Heart left ventricle (tissue), 16 donors: ENCODE data around the gene PLEKHB2. TPM values are rescaled to one million over a fixed set of nuclear protein-coding genes. Genes with fewer than 3 reads are reported as not detected.

Experiments used
- ATAC-seq, 4 donors: fragments of 200-7000 bp; cut with Tn5 transposase; one replicate each; pipeline ENCODE4 v1.9.1; 2020 to 2022; ENCODE audit warnings: moderate library complexity in 4 of 4, mild to moderate bottlenecking in 3 of 4, moderate number of reproducible peaks in 1 of 4
- DNase-seq, 5 donors: peaks; one replicate each; pipeline ENCODE4 v3.0.0-alpha.2; 2020
- H3K27ac ChIP-seq, 12 donors: fragments of 200-600 bp; sonication (generic) in 4 of 12; one replicate each; pipeline versions ENCODE4 v1.5.0 to v1.8.0; 2016 to 2022; ENCODE audit warnings: mild to moderate bottlenecking in 2 of 12
- H3K27me3 ChIP-seq, 9 donors: fragments of 200-600 bp; sonication (generic) in 2 of 9; one replicate each; pipeline versions ENCODE4 v1.5.1 to v1.8.0; 2016 to 2022; ENCODE audit warnings: mild to moderate bottlenecking in 3 of 9
- H3K36me3 ChIP-seq, 9 donors: fragments of 200-600 bp; sonication (generic) in 2 of 9; one replicate each; pipeline versions ENCODE4 v1.5.0 to v1.8.0; 2018 to 2022; ENCODE audit warnings: mild to moderate bottlenecking in 2 of 9
- H3K4me1 ChIP-seq, 12 donors: fragments of 200-600 bp; sonication (generic) in 4 of 12; one replicate each; pipeline versions ENCODE4 v1.5.0 to v1.8.0; 2016 to 2022; ENCODE audit warnings: mild to moderate bottlenecking in 3 of 12
- H3K4me3 ChIP-seq, 12 donors: fragments of 200-600 bp; sonication (generic) in 4 of 12; one replicate each; pipeline versions ENCODE4 v1.5.0 to v1.8.0; 2017 to 2022; ENCODE audit warnings: mild to moderate bottlenecking in 9 of 12, moderate library complexity in 4 of 12
- H3K9me3 ChIP-seq, 12 donors: fragments of 200-600 bp; sonication (generic) in 4 of 12; one replicate each; pipeline versions ENCODE4 v1.5.0 to v1.8.0; 2016 to 2022; ENCODE audit warnings: mild to moderate bottlenecking in 1 of 12
- CTCF ChIP-seq, 12 donors: fragments of 200-600 bp; sonication (generic) in 4 of 12; IDR thresholded peaks; one replicate each; pipeline versions ENCODE4 v1.5.0 to v1.8.0; 2018 to 2022; ENCODE audit warnings: antibody characterized with exemption in 12 of 12, mild to moderate bottlenecking in 5 of 12
- POLR2A ChIP-seq, 2 donors: fragments of 450-650 bp; IDR thresholded peaks; one replicate each; pipeline ENCODE4 v1.6.1; 2017; ENCODE audit warnings: antibody characterized with exemption in 2 of 2, mild to moderate bottlenecking in 2 of 2, moderate library complexity in 2 of 2
- WGBS, 4 donors: extraction: QIAGEN DNeasy Blood & Tissue Kit in 2 of 4; methylation state at CpG; one replicate each; pipeline versions ENCODE4 v1.1.5 to v1.1.7; 2013 to 2018; 5-methylcytosine and 5-hydroxymethylcytosine counted together
- intact Hi-C, 10 donors: fragments of 100-400 bp; cut with DNase I; formaldehyde crosslinking; loops; one replicate each; pipeline versions ENCODE4 v1.11.1 to v1.14.2; 2022
- polyA plus RNA-seq, 2 donors: library from polyadenylated mRNA; stranded (reverse); fragments of 200-250 nt; gene quantifications; one replicate each; pipeline ENCODE4 v1.2.3, GENCODE V29; 2013
- total RNA-seq, 9 donors: library from RNA; depleted of rRNA in 2 of 9; stranded (reverse); fragments of >200 nt in 2 of 9; fragmentation: NEBNext Ultra II Directional in 3 of 9; extraction: Animal tissue kit (Norgen Biotek cat#: 25700) in 3 of 9; gene quantifications; one replicate each; pipeline versions ENCODE4 v1.1.0 to v1.2.4, GENCODE V29; 2016 to 2023
- donor health status: ischemic (EF 13 %, LVEDD 7.1; RV severe dilation, severe dysfunction).
- donor health status: healthy with polysubstance abuse.
- donor health status: DM: no; HTN: yes; CAD: no.
- donor health status: DM: no; HTN: no; CAD: no.
- donor health status: ischemic (EF 25% LVEDD 6.9; RV normal size, moderate dysfunction).
- donor health status: ischemic (EF 25% LVEDD 5.7; RV mildly dilated, moderate dysfunction).
- donor health status: healthy.
- donor health status: DM: yes; HTN: yes; CAD: no.
- donor health status: ischemic (EF 35%, LVEDD 5.7; RV mildly dilated, moderate dysfunction).
- donor health status: nonischemic (EF 11% LVEDD 7.7; RV severe dilation, severe dysfunction).
- donor health status: DM: yes; HTN: yes; CAD: no.
- donor health status: PGD.
- donor health status: ischemic (EF 29% LVEDD 5.4; RV normal size, mild dysfunction).
- donor health status: nonischemic (EF 23%, LVEDD 6.1; RV moderate dilation, normal function).

PLEKHB2 gene
- total and polyA plus RNA-seq, 11 donors, result 7.7 to 71.8 (median 42.2) TPM

- H3K36me3 ChIP-seq, result peaks cover 0 to 41% (median 35%) of the 10 kb centered on the region in 9 donors
- H3K27me3 ChIP-seq, result no peaks in the 10 kb centered on the region
- no peak overlapping the region for H3K4me3 ChIP-seq
- DNase-seq (no peak), ATAC-seq (no peak)
- 45 to 56% (median 51%) methylated on average over 7 of the region's 7 CpGs for WGBS, 4 donors
- no peaks in the 10 kb centered on the region for H3K9me3 ChIP-seq
- TF ChIP-seq CTCF (IDR thresholded peaks at IDR 0.05) (no peak), POLR2A (IDR thresholded peaks at IDR 0.05) (no peak)
- H3K4me1 ChIP-seq, result peaks cover 0 to 4% (median 0%) of the 10 kb centered on the region in 12 donors
- no peak overlapping the region for H3K27ac ChIP-seq
- intact Hi-C loops, result loop anchor here in 9 of 10 donors (5.0 to 10.0 kb wide), 9 partner anchors 185 to 995 kb away; partner anchors contain the start of gene MZT2A (in 1 of the 9)
Measured at GRCh38 chr2:131152074-131152473, 46.9 kb downstream of the PLEKHB2 start.

DNA sequence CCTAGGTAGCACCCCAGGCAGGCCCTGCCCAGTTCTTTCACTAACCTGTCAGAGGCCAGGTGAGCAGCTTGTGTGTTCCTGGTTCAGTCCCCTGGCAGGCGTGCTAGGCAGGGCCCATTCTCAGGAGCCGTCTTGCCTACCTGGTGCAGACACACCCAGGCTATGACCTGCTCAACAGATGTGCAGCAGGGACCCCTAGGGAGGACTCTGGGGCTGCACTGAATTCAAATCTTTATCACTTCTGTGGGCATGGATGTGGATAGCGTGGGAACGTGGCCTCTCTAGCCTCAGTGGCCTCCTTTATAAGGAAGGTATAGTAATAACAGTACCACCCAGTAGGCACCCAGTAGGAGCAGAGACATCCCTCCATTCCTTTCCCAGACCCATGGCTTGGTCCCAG, 48.4 kb downstream of the PLEKHB2 start:
- DNase-seq, result no peak
- no peaks in the 10 kb centered on the region for H3K27me3 ChIP-seq
- peaks cover 0 to 27% (median 23%) of the 10 kb centered on the region in 9 donors for H3K36me3 ChIP-seq
- peaks cover 0 to 4% (median 0%) of the 10 kb centered on the region in 12 donors for H3K4me1 ChIP-seq
- TF ChIP-seq CTCF (IDR thresholded peaks at IDR 0.05) (no peak), POLR2A (IDR thresholded peaks at IDR 0.05) (no peak)
- WGBS, 4 donors, result 48 to 58% (median 53%) methylated on average over 1 to 4 of the region's 4 CpGs
- H3K4me3 ChIP-seq, result no peak overlapping the region
- no peaks in the 10 kb centered on the region for H3K9me3 ChIP-seq
- H3K27ac ChIP-seq, result no peak overlapping the region
- peak in 1 of 4 donors; percentile 6 for ATAC-seq
- intact Hi-C loops, result loop anchor here in 9 of 10 donors (5.0 to 10.0 kb wide), 9 partner anchors 184 to 994 kb away; partner anchors contain the start of gene MZT2A (in 1 of the 9)

GRCh38 chr2:131154071-131154531, 49.0 kb downstream of the PLEKHB2 start:
- Histone ChIP-seq H3K4me3 (no peak overlapping the region), H3K27me3 (no peaks in the 10 kb centered on the region), H3K27ac (no peak overlapping the region), H3K9me3 (no peaks in the 10 kb centered on the region), H3K36me3 (peaks cover 0 to 21% (median 19%) of the 10 kb centered on the region in 9 donors), H3K4me1 (peaks cover 0 to 4% (median 0%) of the 10 kb centered on the region in 12 donors)
- peak; percentile 72 to 90 (median 84) for ATAC-seq
- DNase-seq, result peak in 3 of 5 donors; percentile 54 to 74 (median 58)
- intact Hi-C loops, result loop anchor here in 9 of 10 donors (2.0 to 10.0 kb wide), 10 partner anchors 181 to 993 kb away; partner anchors contain the start of gene MZT2A (in 1 of the 9)
- peak; percentile 51 to 85 (median 73) for TF ChIP-seq CTCF (IDR thresholded peaks at IDR 0.05)
- no peak for TF ChIP-seq POLR2A (IDR thresholded peaks at IDR 0.05)
- 35 to 40% (median 37%) methylated on average over 10 of the region's 10 CpGs for WGBS, 4 donors

- intact Hi-C loops, result loop anchor here in 9 of 10 donors (2.0 to 10.0 kb wide), 10 partner anchors 180 to 993 kb away; partner anchors contain the start of gene MZT2A (in 1 of the 9)
- no peak overlapping the region for H3K27ac ChIP-seq
- H3K27me3 ChIP-seq, result no peaks in the 10 kb centered on the region
- DNase-seq (no peak), ATAC-seq (no peak)
- H3K9me3 ChIP-seq, result no peaks in the 10 kb centered on the region
- H3K36me3 ChIP-seq, result peaks cover 0 to 15% (median 13%) of the 10 kb centered on the region in 9 donors
- H3K4me1 ChIP-seq, result peaks cover 0 to 4% (median 0%) of the 10 kb centered on the region in 12 donors
- H3K4me3 ChIP-seq, result no peak overlapping the region
- WGBS, 4 donors, result 83 to 90% (median 88%) methylated on average over 21 to 23 of the region's 23 CpGs
- TF ChIP-seq POLR2A (IDR thresholded peaks at IDR 0.05) (no peak), CTCF (IDR thresholded peaks at IDR 0.05) (no peak)
Measured at GRCh38 chr2:131154647-131155046, 49.5 kb downstream of the PLEKHB2 start.
